Neural cell (in vitro differentiated cells): ENCODE results near the gene IRS4.

Experiments
- CTCF ChIP-seq: fragments of 450-650 bp; IDR thresholded peaks from 2 replicates; pipeline ENCODE4 v1.5.1; 2014; ENCODE audit warnings: antibody characterized with exemption, mild to moderate bottlenecking, moderate library complexity; ENCODE audit not compliant: poor library complexity, severe bottlenecking
- EZH2 ChIP-seq: fragments of 200-600, 300-800 bp; shearing (Covaris generic), sonication (generic); IDR thresholded peaks from 2 replicates; pipeline ENCODE4 v1.6.1; 2014; ENCODE audit warnings: antibody characterized with exemption, low read length, borderline replicate concordance, mild to moderate bottlenecking; ENCODE audit not compliant: insufficient read depth, poor library complexity, severe bottlenecking
- TAF1 ChIP-seq: IDR thresholded peaks from 2 replicates; pipeline ENCODE4 v1.6.1; 2012; ENCODE audit warnings: low read depth

GRCh38 chrX:108696690-108697089 lies 39.7 kb downstream of the IRS4 start:
- TF ChIP-seq TAF1 (no peak), EZH2 (no peak), CTCF (no peak)
